ENCODE results near the gene NAGLU.

- no peak for TF ChIP-seq CTCF (IDR thresholded peaks at IDR 0.05 in 4 of 5, conservative IDR thresholded peaks at IDR 0.05 in 1 of 5)
- no peak for TF ChIP-seq POLR2A (IDR thresholded peaks at IDR 0.05)
These were observed 35.6 kb downstream of the NAGLU start for GRCh38 chr17:42571435-42572225.
